Measurements from ENCODE around the gene PTCD2. TPM values are rescaled to one million over a fixed set of nuclear protein-coding genes. Genes with fewer than 3 reads are reported as not detected.

The PTCD2 gene
- total RNA-seq, 1 donor from 2014 or later: 12.1 TPM

DNA sequence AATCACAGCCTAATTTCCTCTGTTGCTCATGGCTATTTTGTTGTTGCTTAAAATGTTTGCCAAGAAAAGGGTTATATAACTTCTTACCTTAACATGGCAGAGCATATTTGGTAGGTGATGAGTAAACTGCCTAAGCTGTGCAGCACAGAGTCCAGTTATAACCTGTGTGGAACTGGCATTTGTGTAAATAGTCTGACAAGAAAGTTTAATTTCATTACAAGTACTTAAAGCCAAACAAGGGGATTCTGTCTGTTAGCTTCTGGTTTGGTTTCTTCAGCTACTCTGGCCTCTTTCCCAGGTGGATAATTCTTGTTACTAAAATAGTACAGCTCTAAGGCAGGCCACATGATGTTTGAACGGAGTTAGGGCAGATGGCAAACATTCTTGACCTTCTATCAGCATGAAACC is 72.2 kb downstream of the PTCD2 start:
- H3K4me3 Mint-ChIP-seq: no peak overlapping the region

DNA sequence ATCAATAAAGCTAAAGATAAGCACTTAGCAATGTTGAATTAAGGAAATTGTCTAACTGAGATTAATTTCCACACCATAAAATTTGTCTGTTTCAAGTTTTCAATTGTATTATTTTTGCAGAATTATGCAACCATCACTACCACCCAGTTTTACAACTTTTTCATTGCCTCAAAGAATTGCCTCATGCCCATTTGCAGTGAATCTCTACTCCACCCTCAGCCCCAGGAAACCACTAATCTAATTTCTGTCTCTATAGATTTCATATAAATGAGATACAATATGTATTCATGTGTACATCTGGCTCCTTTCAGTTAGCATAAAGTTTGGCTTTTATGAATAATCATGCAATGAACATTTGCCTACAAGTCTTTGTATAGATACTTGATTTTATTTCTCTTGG is 72.9 kb downstream of the PTCD2 start:
- no peaks in the 10 kb centered on the region for H3K36me3 Mint-ChIP-seq
- TF ChIP-seq, protein P1, sequence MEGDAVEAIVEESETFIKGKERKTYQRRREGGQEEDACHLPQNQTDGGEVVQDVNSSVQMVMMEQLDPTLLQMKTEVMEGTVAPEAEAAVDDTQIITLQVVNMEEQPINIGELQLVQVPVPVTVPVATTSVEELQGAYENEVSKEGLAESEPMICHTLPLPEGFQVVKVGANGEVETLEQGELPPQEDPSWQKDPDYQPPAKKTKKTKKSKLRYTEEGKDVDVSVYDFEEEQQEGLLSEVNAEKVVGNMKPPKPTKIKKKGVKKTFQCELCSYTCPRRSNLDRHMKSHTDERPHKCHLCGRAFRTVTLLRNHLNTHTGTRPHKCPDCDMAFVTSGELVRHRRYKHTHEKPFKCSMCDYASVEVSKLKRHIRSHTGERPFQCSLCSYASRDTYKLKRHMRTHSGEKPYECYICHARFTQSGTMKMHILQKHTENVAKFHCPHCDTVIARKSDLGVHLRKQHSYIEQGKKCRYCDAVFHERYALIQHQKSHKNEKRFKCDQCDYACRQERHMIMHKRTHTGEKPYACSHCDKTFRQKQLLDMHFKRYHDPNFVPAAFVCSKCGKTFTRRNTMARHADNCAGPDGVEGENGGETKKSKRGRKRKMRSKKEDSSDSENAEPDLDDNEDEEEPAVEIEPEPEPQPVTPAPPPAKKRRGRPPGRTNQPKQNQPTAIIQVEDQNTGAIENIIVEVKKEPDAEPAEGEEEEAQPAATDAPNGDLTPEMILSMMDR (conservative IDR thresholded peaks at IDR 0.05): no peak
- H3K4me1 Mint-ChIP-seq (ENCODE audit: unreplicated experiment): no peaks in the 10 kb centered on the region
- H3K9me3 Mint-ChIP-seq: no peaks in the 10 kb centered on the region
- no peak overlapping the region for H3K4me3 Mint-ChIP-seq
- no peak overlapping the region for H3K27ac Mint-ChIP-seq
- no peaks in the 10 kb centered on the region for H3K27me3 Mint-ChIP-seq
- DNase-seq (ENCODE audit: extremely low spot score, unreplicated experiment): no peak

More for the DNA sequence above, 72.2 kb downstream of the PTCD2 start:
- Mint-ChIP-seq H3K36me3 (no peaks in the 10 kb centered on the region), H3K4me1 (ENCODE audit: unreplicated experiment) (no peaks in the 10 kb centered on the region), H3K27me3 (no peaks in the 10 kb centered on the region), H3K9me3 (no peaks in the 10 kb centered on the region), H3K27ac (no peak overlapping the region)
- TF ChIP-seq, protein P1 (conservative IDR thresholded peaks at IDR 0.05): no peak
- no peak for DNase-seq (ENCODE audit: extremely low spot score, unreplicated experiment)

DNA sequence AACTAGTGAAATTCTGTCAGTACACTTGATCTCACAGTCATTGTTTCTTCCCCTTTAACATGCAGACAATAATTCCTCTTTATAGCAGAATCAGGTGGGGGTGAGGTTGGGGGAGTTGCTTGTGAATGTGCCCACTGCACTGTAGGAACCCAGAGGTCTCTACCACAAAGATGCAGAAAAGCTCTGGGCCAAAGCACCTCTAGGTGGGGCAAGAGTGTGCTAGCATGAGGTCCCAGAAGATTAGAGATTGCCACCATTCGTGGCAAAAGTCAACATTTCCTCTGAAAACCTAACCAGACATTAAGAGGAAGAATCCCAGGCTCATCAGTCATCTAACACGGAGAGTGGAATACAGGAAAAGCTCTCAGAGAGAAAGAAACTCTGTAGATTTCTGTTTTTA is 74.5 kb downstream of the PTCD2 start:
- H3K4me3 Mint-ChIP-seq: no peak overlapping the region
- peaks cover 4% of the 10 kb centered on the region for H3K9me3 Mint-ChIP-seq
- peaks cover 3% of the 10 kb centered on the region for H3K36me3 Mint-ChIP-seq
- DNase-seq (ENCODE audit: extremely low spot score, unreplicated experiment): no peak
- peaks cover 4% of the 10 kb centered on the region for H3K4me1 Mint-ChIP-seq (ENCODE audit: unreplicated experiment)
- no peak overlapping the region for H3K27ac Mint-ChIP-seq
- TF ChIP-seq, protein P1 (conservative IDR thresholded peaks at IDR 0.05): no peak
- peaks cover 3% of the 10 kb centered on the region for H3K27me3 Mint-ChIP-seq

DNA sequence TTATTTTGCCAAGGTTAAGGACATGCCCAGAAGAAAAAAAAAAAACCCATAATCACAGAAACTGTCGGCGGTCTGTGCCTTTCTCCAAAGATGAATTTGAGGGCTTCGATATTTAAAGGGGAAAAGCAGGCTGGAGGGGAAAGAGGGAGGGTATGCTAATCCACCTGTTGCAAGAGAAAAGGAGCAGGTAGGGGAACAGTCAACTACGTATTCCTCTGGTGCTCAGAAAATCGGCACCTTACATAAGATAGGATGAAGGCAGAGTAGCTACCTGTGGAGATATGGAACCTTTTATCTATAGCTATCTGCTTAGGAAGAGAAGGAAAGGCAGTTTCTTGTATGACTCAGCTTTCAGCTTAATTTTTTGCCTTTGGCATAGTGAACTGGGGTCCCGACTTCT is 77.7 kb downstream of the PTCD2 start:
- peaks cover 4% of the 10 kb centered on the region for H3K4me1 Mint-ChIP-seq (ENCODE audit: unreplicated experiment)
- H3K27ac Mint-ChIP-seq: no peak overlapping the region
- TF ChIP-seq, protein P1 (conservative IDR thresholded peaks at IDR 0.05): no peak
- H3K36me3 Mint-ChIP-seq: peaks cover 6% of the 10 kb centered on the region
- peaks cover 3% of the 10 kb centered on the region for H3K27me3 Mint-ChIP-seq
- peaks cover 9% of the 10 kb centered on the region for H3K9me3 Mint-ChIP-seq
- H3K4me3 Mint-ChIP-seq: no peak overlapping the region
- no peak for DNase-seq (ENCODE audit: extremely low spot score, unreplicated experiment)

DNA sequence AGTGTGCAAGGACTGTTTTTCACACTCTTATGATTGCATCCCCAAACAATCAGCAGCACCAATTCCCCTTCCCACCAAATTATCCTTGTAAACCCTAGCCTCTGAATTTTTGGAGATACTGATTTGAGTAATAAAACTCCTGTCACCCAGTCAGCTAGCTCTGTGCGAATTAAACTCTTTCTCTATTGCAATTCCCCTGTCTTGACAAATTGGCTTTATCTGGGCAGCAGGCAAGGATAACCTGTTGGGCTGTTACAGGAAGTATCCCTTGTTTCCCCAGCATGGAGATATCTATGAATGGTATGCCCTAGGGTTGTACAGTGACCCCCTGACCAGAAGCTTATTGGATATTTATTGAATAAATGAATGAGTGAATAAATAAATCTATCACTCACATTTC is 80.8 kb downstream of the PTCD2 start:
- Mint-ChIP-seq H3K4me1 (ENCODE audit: unreplicated experiment) (peaks cover 4% of the 10 kb centered on the region), H3K4me3 (no peak overlapping the region), H3K9me3 (peaks cover 9% of the 10 kb centered on the region), H3K36me3 (peaks cover 6% of the 10 kb centered on the region), H3K27me3 (peaks cover 3% of the 10 kb centered on the region), H3K27ac (no peak overlapping the region)
- no peak for DNase-seq (ENCODE audit: extremely low spot score, unreplicated experiment)
- TF ChIP-seq, protein P1 (conservative IDR thresholded peaks at IDR 0.05): no peak

DNA sequence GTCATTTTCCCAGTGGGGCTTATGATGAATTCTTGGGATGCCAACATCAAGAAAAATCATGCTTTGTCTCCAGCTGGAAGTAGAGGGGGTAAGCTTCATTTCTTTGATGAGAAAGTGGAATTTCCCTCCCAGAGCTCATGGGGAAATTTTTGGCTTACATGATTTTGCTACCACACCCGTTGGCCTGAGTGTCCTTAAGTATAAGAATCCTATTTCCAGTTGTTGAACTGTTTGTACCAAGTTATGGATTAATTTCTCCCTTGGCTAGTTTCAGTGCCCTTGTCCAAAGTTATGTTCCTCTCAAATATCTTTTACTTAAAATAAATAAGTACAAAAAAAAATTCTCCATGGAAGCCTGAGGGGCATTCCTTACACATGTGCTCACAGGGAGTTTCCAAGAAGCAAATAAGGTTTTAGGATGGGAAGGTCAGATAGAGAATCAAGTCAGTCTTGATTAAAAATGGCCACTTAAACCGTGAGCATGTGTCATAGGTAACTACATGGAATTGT is 82.3 kb downstream of the PTCD2 start:
- peaks cover 6% of the 10 kb centered on the region for H3K36me3 Mint-ChIP-seq

More for the DNA sequence above, 82.3 kb downstream of the PTCD2 start:
- Mint-ChIP-seq H3K27ac (no peak overlapping the region), H3K9me3 (peaks cover 9% of the 10 kb centered on the region), H3K4me3 (no peak overlapping the region), H3K27me3 (peaks cover 3% of the 10 kb centered on the region), H3K4me1 (ENCODE audit: unreplicated experiment) (peaks cover 4% of the 10 kb centered on the region)
- TF ChIP-seq, protein P1 (conservative IDR thresholded peaks at IDR 0.05): no peak
- DNase-seq (ENCODE audit: extremely low spot score, unreplicated experiment): no peak
